AG04449 (cell line): Measurements from ENCODE around the gene SPTLC1.

Experiments used
- CTCF ChIA-PET: fragments of 350-600 bp; formaldehyde crosslinking; extraction: SDS; loops from one replicate; lab custom pipeline; 2021; ENCODE audit warnings: antibody characterized with exemption; lab: Yijun Ruan, JAX
- POLR2A ChIA-PET: fragments of 400-600, 350-600 bp; formaldehyde crosslinking; extraction: SDS; loops from one replicate; lab custom pipeline; 2020; ENCODE audit warnings: antibody characterized with exemption, inconsistent platforms; lab: Yijun Ruan, JAX
- DNase-seq: peaks from one replicate; pipeline ENCODE4 v3.0.0-alpha.2; 2010; ENCODE audit warnings: low read depth, low spot score
- H3K4me3 ChIP-seq: 2 replicates; pipeline ENCODE4 v1.5.1; 2011; ENCODE audit warnings: low read depth, mild to moderate bottlenecking, control low read depth, low read length
- TF ChIP-seq, protein P1 (sequence below): IDR thresholded peaks from one replicate; pipeline ENCODE4 v1.5.1; 2011; ENCODE audit warnings: mild to moderate bottlenecking, moderate library complexity, low read length, control low read depth, inconsistent platforms; ENCODE audit not compliant: insufficient read depth; ENCODE audit errors: missing control alignments

The SPTLC1 gene

GRCh38 chr9:92057226-92057625 lies 58.0 kb downstream of the SPTLC1 start:
- no peak for DNase-seq
- ChIA-PET POLR2A (no interaction called here), CTCF (no interaction called here)
- H3K4me3 ChIP-seq, result no peak overlapping the region
- TF ChIP-seq, protein P1, sequence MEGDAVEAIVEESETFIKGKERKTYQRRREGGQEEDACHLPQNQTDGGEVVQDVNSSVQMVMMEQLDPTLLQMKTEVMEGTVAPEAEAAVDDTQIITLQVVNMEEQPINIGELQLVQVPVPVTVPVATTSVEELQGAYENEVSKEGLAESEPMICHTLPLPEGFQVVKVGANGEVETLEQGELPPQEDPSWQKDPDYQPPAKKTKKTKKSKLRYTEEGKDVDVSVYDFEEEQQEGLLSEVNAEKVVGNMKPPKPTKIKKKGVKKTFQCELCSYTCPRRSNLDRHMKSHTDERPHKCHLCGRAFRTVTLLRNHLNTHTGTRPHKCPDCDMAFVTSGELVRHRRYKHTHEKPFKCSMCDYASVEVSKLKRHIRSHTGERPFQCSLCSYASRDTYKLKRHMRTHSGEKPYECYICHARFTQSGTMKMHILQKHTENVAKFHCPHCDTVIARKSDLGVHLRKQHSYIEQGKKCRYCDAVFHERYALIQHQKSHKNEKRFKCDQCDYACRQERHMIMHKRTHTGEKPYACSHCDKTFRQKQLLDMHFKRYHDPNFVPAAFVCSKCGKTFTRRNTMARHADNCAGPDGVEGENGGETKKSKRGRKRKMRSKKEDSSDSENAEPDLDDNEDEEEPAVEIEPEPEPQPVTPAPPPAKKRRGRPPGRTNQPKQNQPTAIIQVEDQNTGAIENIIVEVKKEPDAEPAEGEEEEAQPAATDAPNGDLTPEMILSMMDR, result no peak

- POLR2A ChIA-PET, result no interaction called here
- TF ChIP-seq, protein P1, result no peak
- DNase-seq, result no peak
- no peak overlapping the region for H3K4me3 ChIP-seq
- CTCF ChIA-PET, result interaction anchor here (0.6 to 1.1 kb wide), 2 partner anchors 15 to 101 kb away, joined by 3 to 4 read pairs; no protein-coding TSS in a partner anchor
Measured at GRCh38 chr9:92055624-92056023, 59.6 kb downstream of the SPTLC1 start.

DNA sequence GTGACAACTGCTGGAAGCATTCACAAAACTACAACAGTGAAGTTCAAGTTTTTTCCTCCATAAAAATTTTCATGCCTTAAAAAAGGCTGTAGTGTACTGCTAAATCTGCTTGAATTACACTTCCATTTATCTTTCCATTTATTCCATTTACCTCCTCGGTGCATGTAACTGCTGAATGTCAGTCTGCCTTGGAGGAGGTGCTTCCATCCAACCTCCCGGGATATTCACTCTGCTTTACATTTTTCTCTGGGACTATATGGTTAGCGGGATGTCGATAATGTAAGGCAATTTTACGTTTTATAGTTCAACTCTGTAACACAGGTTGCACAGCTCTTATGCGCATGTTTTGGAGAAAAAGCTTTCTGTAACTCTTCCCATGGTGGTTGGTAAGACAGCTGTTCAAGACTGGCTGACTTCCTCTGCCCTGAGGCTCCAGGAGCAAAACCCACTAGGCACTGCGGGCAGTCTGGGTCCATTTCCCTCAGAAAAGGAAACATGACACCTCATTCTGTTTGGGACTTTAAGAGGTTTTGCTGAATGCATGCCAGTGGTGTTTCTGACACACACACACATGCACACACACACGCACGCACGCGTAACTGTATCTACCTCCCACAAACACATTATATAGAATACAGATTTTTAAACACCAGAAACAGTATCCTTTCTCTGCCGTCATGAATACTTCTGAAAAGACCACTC lies 66.1 kb downstream of the SPTLC1 start:
- TF ChIP-seq, protein P1, result no peak
- POLR2A ChIA-PET, result no interaction called here
- no peak for DNase-seq
- CTCF ChIA-PET, result no interaction called here
- no peak overlapping the region for H3K4me3 ChIP-seq

- ChIA-PET POLR2A (no interaction called here), CTCF (interaction anchor here (1.1 to 1.3 kb wide), 2 partner anchors 61 to 290 kb away, joined by 3 read pairs; no protein-coding TSS in a partner anchor)
- DNase-seq, result no peak
- TF ChIP-seq, protein P1, result no peak
- no peak overlapping the region for H3K4me3 ChIP-seq
Measured at GRCh38 chr9:92047500-92047899, 67.7 kb downstream of the SPTLC1 start.

DNA sequence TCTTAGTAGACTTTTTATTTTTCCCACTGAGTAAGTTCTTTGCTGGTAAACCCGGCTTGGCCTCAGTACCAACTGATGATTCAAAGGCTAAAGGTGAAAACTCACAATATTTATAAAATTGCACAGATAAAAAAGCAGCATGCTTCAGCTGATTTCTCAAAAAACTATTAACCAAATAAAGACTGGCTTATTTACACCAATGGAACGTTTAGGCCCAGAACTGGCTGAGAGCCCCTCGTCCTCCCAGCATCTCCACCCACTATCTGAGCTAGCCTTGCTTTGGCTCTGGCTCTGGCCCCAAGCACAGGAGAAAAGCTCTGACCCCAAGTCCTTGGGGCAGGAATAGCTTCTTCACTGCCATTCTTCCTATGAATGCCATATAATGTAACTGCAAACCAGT lies 68.5 kb downstream of the SPTLC1 start:
- POLR2A ChIA-PET, result no interaction called here

GRCh38 chr9:92044936-92045335 lies 70.3 kb downstream of the SPTLC1 start:
- no peak for DNase-seq
- TF ChIP-seq, protein P1, result no peak
- no peak overlapping the region for H3K4me3 ChIP-seq
- POLR2A ChIA-PET, result no interaction called here
- CTCF ChIA-PET, result no interaction called here

More for the DNA sequence above, 68.5 kb downstream of the SPTLC1 start:
- no peak overlapping the region for H3K4me3 ChIP-seq
- CTCF ChIA-PET, result interaction anchor here (0.7 to 1.3 kb wide), 3 partner anchors 10 to 289 kb away, joined by 3 read pairs; no protein-coding TSS in a partner anchor
- TF ChIP-seq, protein P1, result no peak
- DNase-seq, result no peak
